Measurements from ENCODE around the gene MIPEP. TPM values are rescaled to one million over a fixed set of nuclear protein-coding genes. Genes with fewer than 3 reads are reported as not detected.

MIPEP gene
- total and polyA plus RNA-seq, 9 of the 15 experiments (the other 6 are each of a cell fraction or from before 2014, with no cell fraction given), result 1.7 to 19.3 (median 13.1) TPM

DNA sequence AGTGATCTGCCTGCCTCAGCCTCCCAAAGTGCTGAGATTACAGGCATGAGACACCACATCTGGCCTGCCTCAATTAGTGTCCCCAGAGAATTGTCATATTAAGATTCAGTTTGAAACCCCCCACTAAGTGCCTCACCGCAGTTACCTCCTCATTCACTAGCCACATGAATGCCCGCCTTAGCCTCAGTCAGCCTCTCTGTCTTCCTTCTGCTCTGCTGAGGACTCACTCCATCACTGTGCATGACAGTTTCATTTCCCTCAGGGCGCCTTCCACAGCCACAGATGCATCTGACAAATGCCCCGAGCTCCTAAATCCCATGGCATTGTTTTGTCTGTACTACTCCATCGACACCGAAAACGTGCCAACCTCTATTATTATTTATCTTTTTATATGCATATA is 23.3 kb downstream of the MIPEP start:
- peak overlapping the region; percentile 88; the same call in 1 of the 2 replicates for H2AFZ ChIP-seq (ENCODE audit: low read depth, low read length)
- BruUV-seq (replicated peaks), result no TSS peak
- ChIA-PET CTCF (ENCODE audit: low intra/inter-chr PET ratio) (no interaction called here), POLR2A (interaction anchor here (0.6 kb wide), 2 partner anchors 29 to 77 kb away, joined by 3 to 4 read pairs; no protein-coding TSS in a partner anchor)
- 0 out of 3 replicates have a peak overlapping the region, but pooled peaks have one; percentile 79 for H3K27ac ChIP-seq (ENCODE audit: extremely low read depth, low read depth, low read length)
- TF ChIP-seq ZNF785 (CRISPR knock-in tag; IDR thresholded peaks at IDR 0.05) (no peak), DNMT1 (IDR thresholded peaks at IDR 0.05) (no peak), CAMTA2 (CRISPR knock-in tag; conservative IDR thresholded peaks at IDR 0.05) (no peak), LARP7 (IDR thresholded peaks at IDR 0.05) (no peak), MAFK (IDR thresholded peaks at IDR 0.05; ENCODE audit: low read length) (no peak), ERF (CRISPR knock-in tag; IDR thresholded peaks at IDR 0.05) (no peak), CBX1 (IDR thresholded peaks at IDR 0.05; ENCODE audit: low read depth) (no peak)
- no peaks in the 10 kb centered on the region for H3K9me3 ChIP-seq (replicated peaks; ENCODE audit: control insufficient read depth, insufficient read depth, low read depth, low read length)
- no peak for DNase-seq (ENCODE audit: extremely low read depth in 1 of 4, low spot score in 3 of 4)
- no peak overlapping the region for H3K4me3 ChIP-seq
- H3K27me3 ChIP-seq (ENCODE audit: control insufficient read depth in 2 of 2, insufficient read depth in 2 of 2, low read length in 2 of 2), result no peaks in the 10 kb centered on the region
- in situ Hi-C loops (cut with MboI) (no loop called here), intact Hi-C loops (cut with micrococcal nuclease) (no loop called here)
- H3K4me2 ChIP-seq (ENCODE audit: insufficient read depth, low read length), result peak overlapping the region; percentile 46
- no peak for FAIRE-seq
- H3K36me3 ChIP-seq (ENCODE audit: control insufficient read depth, insufficient read depth, low read length), result peaks cover 9% of the 10 kb centered on the region; the same call in 1 of the 3 replicates
- WGBS (ENCODE audit: insufficient coverage, low coverage, missing lambda C conversion rate), result 79% methylated on average over 6 of the region's 7 CpGs
- H3K9ac ChIP-seq (ENCODE audit: insufficient read depth in 1 of 2, low read depth in 2 of 2, low read length in 2 of 2), result no peak overlapping the region
- H3K4me1 ChIP-seq (replicated peaks in 1 of 2; ENCODE audit: control insufficient read depth in 2 of 2, insufficient read depth in 2 of 2, low read length in 2 of 2), result peaks cover 11 to 17% of the 10 kb centered on the region in 2 experiments; a peak in 3 of 5 replicates
- ATAC-seq, result peak; percentile 26; the same call in 1 of the 3 replicates
- no peaks in the 10 kb centered on the region for H3K79me2 ChIP-seq (ENCODE audit: control insufficient read depth, insufficient read depth, low read length)
- no peaks in the 10 kb centered on the region for H4K20me1 ChIP-seq (replicated peaks; ENCODE audit: control insufficient read depth, insufficient read depth, low read length)
- H3K9me1 ChIP-seq (ENCODE audit: control insufficient read depth, insufficient read depth, low read length), result no peaks in the 10 kb centered on the region

DNA sequence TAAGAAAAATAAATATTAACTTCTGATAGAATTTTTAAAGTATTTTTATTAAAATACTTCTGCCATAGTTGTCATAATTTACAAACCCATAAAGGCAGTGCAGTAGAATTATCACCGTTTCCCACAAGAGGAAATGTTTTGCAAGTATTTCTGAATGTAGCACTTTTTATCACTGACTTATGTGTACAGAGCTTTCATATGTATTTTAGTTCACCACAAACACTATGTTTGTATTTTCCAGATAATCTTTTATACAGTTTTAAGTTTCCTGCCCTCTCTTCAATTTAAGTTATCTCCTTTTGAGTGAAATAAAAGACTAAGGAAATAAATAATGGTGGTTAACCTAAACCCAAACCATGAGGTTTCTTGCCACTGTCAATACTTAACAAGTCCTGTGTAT is 24.2 kb downstream of the MIPEP start:
- Histone ChIP-seq H2AFZ (ENCODE audit: low read depth, low read length) (no peak overlapping the region), H3K4me2 (ENCODE audit: insufficient read depth, low read length) (no peak overlapping the region), H3K79me2 (ENCODE audit: control insufficient read depth, insufficient read depth, low read length) (no peaks in the 10 kb centered on the region), H3K4me3 (no peak overlapping the region), H3K9me3 (replicated peaks; ENCODE audit: control insufficient read depth, insufficient read depth, low read depth, low read length) (no peaks in the 10 kb centered on the region), H3K27ac (ENCODE audit: extremely low read depth, low read depth, low read length) (no peak overlapping the region), H3K36me3 (ENCODE audit: control insufficient read depth, insufficient read depth, low read length) (peaks cover 9% of the 10 kb centered on the region; the same call in 1 of the 3 replicates), H3K4me1 (replicated peaks in 1 of 2; ENCODE audit: control insufficient read depth in 2 of 2, insufficient read depth in 2 of 2, low read length in 2 of 2) (peaks cover 11 to 17% of the 10 kb centered on the region in 2 experiments; a peak in 3 of 5 replicates), H4K20me1 (replicated peaks; ENCODE audit: control insufficient read depth, insufficient read depth, low read length) (no peaks in the 10 kb centered on the region), H3K9me1 (ENCODE audit: control insufficient read depth, insufficient read depth, low read length) (no peaks in the 10 kb centered on the region), H3K9ac (ENCODE audit: insufficient read depth in 1 of 2, low read depth in 2 of 2, low read length in 2 of 2) (no peak overlapping the region), H3K27me3 (ENCODE audit: control insufficient read depth in 2 of 2, insufficient read depth in 2 of 2, low read length in 2 of 2) (no peaks in the 10 kb centered on the region)
- intact Hi-C loops (cut with micrococcal nuclease) (no loop called here), in situ Hi-C loops (cut with MboI) (no loop called here)
- WGBS (ENCODE audit: insufficient coverage, low coverage, missing lambda C conversion rate), result 58% methylated on average over 1 of the region's 1 CpG
- DNase-seq (ENCODE audit: extremely low read depth in 1 of 4, low spot score in 3 of 4) (no peak), FAIRE-seq (no peak), ATAC-seq (no peak)
- ChIA-PET CTCF (ENCODE audit: low intra/inter-chr PET ratio) (no interaction called here), POLR2A (no interaction called here)
- no TSS peak for BruUV-seq (replicated peaks)
- no peak for TF ChIP-seq ZKSCAN8 (CRISPR knock-in tag; IDR thresholded peaks at IDR 0.05)
- no peak for TF ChIP-seq ELF4 (CRISPR knock-in tag; IDR thresholded peaks at IDR 0.05)
- TF ChIP-seq, protein P1, sequence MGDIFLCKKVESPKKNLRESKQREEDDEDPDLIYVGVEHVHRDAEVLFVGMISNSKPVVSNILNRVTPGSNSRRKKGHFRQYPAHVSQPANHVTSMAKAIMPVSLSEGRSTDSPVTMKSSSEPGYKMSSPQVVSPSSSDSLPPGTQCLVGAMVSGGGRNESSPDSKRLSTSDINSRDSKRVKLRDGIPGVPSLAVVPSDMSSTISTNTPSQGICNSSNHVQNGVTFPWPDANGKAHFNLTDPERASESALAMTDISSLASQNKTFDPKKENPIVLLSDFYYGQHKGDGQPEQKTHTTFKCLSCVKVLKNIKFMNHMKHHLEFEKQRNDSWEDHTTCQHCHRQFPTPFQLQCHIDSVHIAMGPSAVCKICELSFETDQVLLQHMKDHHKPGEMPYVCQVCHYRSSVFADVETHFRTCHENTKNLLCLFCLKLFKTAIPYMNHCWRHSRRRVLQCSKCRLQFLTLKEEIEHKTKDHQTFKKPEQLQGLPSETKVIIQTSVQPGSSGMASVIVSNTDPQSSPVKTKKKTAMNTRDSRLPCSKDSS (IDR thresholded peaks at IDR 0.05; ENCODE audit: low read depth, partially characterized antibody), result no peak
- TF ChIP-seq ZNF282 (CRISPR knock-in tag; IDR thresholded peaks at IDR 0.05), result no peak
- no peak for TF ChIP-seq TRIM24 (IDR thresholded peaks at IDR 0.05)
- TF ChIP-seq, protein P2, sequence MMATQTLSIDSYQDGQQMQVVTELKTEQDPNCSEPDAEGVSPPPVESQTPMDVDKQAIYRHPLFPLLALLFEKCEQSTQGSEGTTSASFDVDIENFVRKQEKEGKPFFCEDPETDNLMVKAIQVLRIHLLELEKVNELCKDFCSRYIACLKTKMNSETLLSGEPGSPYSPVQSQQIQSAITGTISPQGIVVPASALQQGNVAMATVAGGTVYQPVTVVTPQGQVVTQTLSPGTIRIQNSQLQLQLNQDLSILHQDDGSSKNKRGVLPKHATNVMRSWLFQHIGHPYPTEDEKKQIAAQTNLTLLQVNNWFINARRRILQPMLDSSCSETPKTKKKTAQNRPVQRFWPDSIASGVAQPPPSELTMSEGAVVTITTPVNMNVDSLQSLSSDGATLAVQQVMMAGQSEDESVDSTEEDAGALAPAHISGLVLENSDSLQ (IDR thresholded peaks at IDR 0.05), result no peak
- no peak for TF ChIP-seq NR4A1 (CRISPR knock-in tag; IDR thresholded peaks at IDR 0.05)
- TF ChIP-seq NR4A1 (tag; IDR thresholded peaks at IDR 0.05), result no peak
- no peak for TF ChIP-seq SIX5 (IDR thresholded peaks at IDR 0.05; ENCODE audit: borderline replicate concordance in 1 of 2, insufficient read depth in 1 of 2, low read depth in 1 of 2, low read length in 2 of 2)
- TF ChIP-seq FOXA1 (IDR thresholded peaks at IDR 0.05; ENCODE audit: borderline replicate concordance), result no peak
- no peak for TF ChIP-seq ZNF133 (CRISPR knock-in tag; IDR thresholded peaks at IDR 0.05)

Data from K562 (cell line).